ENCODE results near the gene GK. TPM values are rescaled to one million over a fixed set of nuclear protein-coding genes. Genes with fewer than 3 reads are reported as not detected.

Gene GK
- total and polyA plus RNA-seq, 2 of the 8 experiments (the other 6 are each of a cell fraction or from before 2014, with no cell fraction given), result 2.9 to 11.2 TPM

GRCh38 chrX:30741545-30741944 is 88.3 kb downstream of the GK start:
- Histone ChIP-seq H2BK20ac (ENCODE audit: low read length) (no peak overlapping the region), H3K79me2 (ENCODE audit: control insufficient read depth in 1 of 2, insufficient read depth in 2 of 2, low read length in 2 of 2) (no peaks in the 10 kb centered on the region)
- TF ChIP-seq RXRA (IDR thresholded peaks at IDR 0.05; ENCODE audit: insufficient read depth, low read depth, low read length) (no peak), SP1 (IDR thresholded peaks at IDR 0.05; ENCODE audit: low read depth, low read length) (no peak), RNF2 (IDR thresholded peaks at IDR 0.05; ENCODE audit: borderline replicate concordance, low read depth, low read length, missing control alignments, poor library complexity, severe bottlenecking) (no peak)

More at GRCh38 chrX:30741545-30741944, 88.3 kb downstream of the GK start:
- H4K8ac ChIP-seq (ENCODE audit: extremely low read depth, insufficient read depth, low read length), result no peak overlapping the region
- FAIRE-seq (no peak), DNase-seq (ENCODE audit: low read depth in 1 of 2, low spot score in 2 of 2) (no peak)
- no peak overlapping the region for H2AK5ac ChIP-seq (ENCODE audit: low read depth, low read length)
- ChIA-PET CTCF (ENCODE audit: partially characterized antibody) (interaction anchor here (0.9 kb wide), 1 partner anchor 123 kb away, joined by 3 read pairs; no protein-coding TSS in a partner anchor), POLR2A (ENCODE audit: partially characterized antibody) (no interaction called here)
- H3K4ac ChIP-seq (replicated peaks; ENCODE audit: insufficient read length, low read depth, low read length), result no peak overlapping the region
- H2BK12ac ChIP-seq (ENCODE audit: low read depth, low read length), result no peak overlapping the region
- no peak overlapping the region for H2BK5ac ChIP-seq (ENCODE audit: low read depth, low read length)
- H3K4me3 ChIP-seq (ENCODE audit: extremely low read depth in 1 of 4, insufficient read depth in 2 of 4, low read depth in 3 of 4, low read length in 4 of 4), result no peak overlapping the region
- no peak overlapping the region for H3K9ac ChIP-seq (replicated peaks in 1 of 4; ENCODE audit: extremely low read depth in 1 of 4, low read depth in 3 of 4, low read length in 3 of 4)
- H2BK15ac ChIP-seq (ENCODE audit: low read length), result no peak overlapping the region
- H3K36me3 ChIP-seq (ENCODE audit: control insufficient read depth in 2 of 4, insufficient read depth in 4 of 4, low read length in 3 of 4), result no peaks in the 10 kb centered on the region
- no peak overlapping the region for H3K14ac ChIP-seq (ENCODE audit: insufficient read length)
- no peak overlapping the region for H3K18ac ChIP-seq (ENCODE audit: extremely low read depth, low read length)
- H3K23ac ChIP-seq (ENCODE audit: insufficient read length), result no peak overlapping the region
- H4K20me1 ChIP-seq (replicated peaks in 1 of 2; ENCODE audit: control insufficient read depth in 1 of 2, insufficient read depth in 2 of 2, low read length in 2 of 2), result no peaks in the 10 kb centered on the region
- H3K23me2 ChIP-seq (ENCODE audit: low read depth, low read length), result no peaks in the 10 kb centered on the region
- no peak overlapping the region for H3K56ac ChIP-seq (replicated peaks; ENCODE audit: insufficient read length, low read depth, low read length)
- H2AFZ ChIP-seq (ENCODE audit: low read length), result no peak overlapping the region
- H4K91ac ChIP-seq (replicated peaks; ENCODE audit: insufficient read length, low read length), result no peak overlapping the region
- H3K9me3 ChIP-seq (ENCODE audit: insufficient read depth in 2 of 2, low read depth in 1 of 2, low read length in 1 of 2), result no peaks in the 10 kb centered on the region
- H4K5ac ChIP-seq (ENCODE audit: insufficient read length, low read depth, low read length), result no peak overlapping the region
- H3K27me3 ChIP-seq (replicated peaks in 1 of 4; ENCODE audit: control insufficient read depth in 3 of 4, extremely low read depth in 1 of 4, insufficient read depth in 3 of 4, low read length in 3 of 4), result no peaks in the 10 kb centered on the region
- H3K27ac ChIP-seq (ENCODE audit: low read depth, low read length), result no peak overlapping the region
- no peaks in the 10 kb centered on the region for H3K79me1 ChIP-seq (ENCODE audit: low read depth, low read length)
- H2BK120ac ChIP-seq (replicated peaks; ENCODE audit: low read depth, low read length), result no peak overlapping the region
- H3K4me1 ChIP-seq (replicated peaks in 1 of 4; ENCODE audit: control insufficient read depth in 3 of 4, insufficient read depth in 4 of 4, low read length in 3 of 4), result no peaks in the 10 kb centered on the region
- 49% methylated on average over 3 of the region's 3 CpGs; no CpG with 5 or more reads in 1 of the 2 experiments for WGBS, 2 experiments (ENCODE audit: extremely low coverage in 1 of 2, insufficient coverage in 1 of 2, insufficient read length in 1 of 2, insufficient replicate concordance in 2 of 2, low coverage in 1 of 2, low lambda C conversion rate in 2 of 2, missing lambda C conversion rate in 1 of 2)
- no peak overlapping the region for H3K4me2 ChIP-seq (ENCODE audit: insufficient read depth in 1 of 2, low read depth in 2 of 2, low read length in 2 of 2)

Data from H1 (cell line).